GM12878 (cell line): Measurements from ENCODE around the gene UNC13A. TPM values are rescaled to one million over a fixed set of nuclear protein-coding genes. Genes with fewer than 3 reads are reported as not detected.

Source experiments
- ATAC-seq: fragments of 200-7000 bp; cut with Tn5 transposase; 3 replicates; pipeline ENCODE4 v1.9.1; 2020; ENCODE audit warnings: mild to moderate bottlenecking, moderate library complexity
- BruUV-seq: library from RNA; stranded (reverse); fragments of 400-500 nt; replicated peaks from 2 replicates; lab custom pipeline; 2021; lab: Mats Ljungman, UMichigan
- CTCF ChIA-PET: fragments of 300-600 bp; sonication (Branson Sonifier 250); formaldehyde crosslinking; extraction: SDS; loops from one replicate; lab custom pipeline; 2021; ENCODE audit warnings: inconsistent platforms; lab: Yijun Ruan, JAX
- POLR2A ChIA-PET: fragments of 350-600 bp; formaldehyde crosslinking; extraction: SDS; loops from one replicate; lab custom pipeline; 2021; ENCODE audit warnings: inconsistent platforms; lab: Charles Lee
- RAD21 ChIA-PET: fragments of 300-600 bp; sonication (Branson Sonifier 250); formaldehyde crosslinking; loops from one replicate; lab custom pipeline; 2023; ENCODE audit warnings: antibody characterized with exemption; ENCODE audit not compliant: unreplicated experiment; lab: Charles Lee
- SMC1A ChIA-PET: fragments of 300-600 bp; sonication (Branson Sonifier 250); formaldehyde crosslinking; loops from one replicate; lab custom pipeline; 2023; ENCODE audit not compliant: unreplicated experiment, uncharacterized antibody; lab: Charles Lee
- DNase-seq: peaks from one replicate; pipeline ENCODE4 v3.0.0-alpha.2; 2011; ENCODE audit warnings: low read depth, low spot score
- FAIRE-seq: peaks from 3 replicates; lab custom pipeline; 2011; peaks lifted over from hg19 to GRCh38; lab: Jason Lieb, UNC
- H2AFZ ChIP-seq: 2 replicates; pipeline ENCODE4 v1.6.0; 2011; ENCODE audit warnings: low read depth, low read length, control low read depth; ENCODE audit not compliant: control insufficient read depth
- H3K27ac ChIP-seq: 2 replicates; pipeline ENCODE4 v1.5.1; 2011; ENCODE audit warnings: control low read depth; ENCODE audit not compliant: control insufficient read depth, insufficient read depth
- H3K27me3 ChIP-seq, 2 experiments: replicated peaks in 1 of 2; 2 replicates each; pipeline versions ENCODE4 v1.6.0 to v1.6.1; 2011; ENCODE audit warnings: low read length in 1 of 2; ENCODE audit not compliant: control insufficient read depth in 2 of 2, insufficient read depth in 2 of 2
- H3K36me3 ChIP-seq, 2 experiments: 2 replicates each; pipeline ENCODE4 v1.5.1; 2011; ENCODE audit warnings: low read length in 1 of 2; ENCODE audit not compliant: control insufficient read depth in 2 of 2, insufficient read depth in 2 of 2
- H3K4me1 ChIP-seq: 2 replicates; pipeline ENCODE4 v1.6.1; 2011; ENCODE audit warnings: mild to moderate bottlenecking, low read length, moderate library complexity, mixed read lengths; ENCODE audit not compliant: control insufficient read depth, insufficient read depth
- H3K4me2 ChIP-seq: 2 replicates; pipeline ENCODE4 v1.6.0; 2011; ENCODE audit warnings: control low read depth; ENCODE audit not compliant: control insufficient read depth, insufficient read depth
- H3K4me3 ChIP-seq: fragments of 200-600 bp; sonication (generic); 2 replicates; pipeline ENCODE4 v1.5.1; 2016
- H3K79me2 ChIP-seq: 2 replicates; pipeline ENCODE4 v1.6.0; 2011; ENCODE audit warnings: low read length; ENCODE audit not compliant: control insufficient read depth, insufficient read depth
- H3K9ac ChIP-seq: 2 replicates; pipeline ENCODE4 v1.8.0; 2011; ENCODE audit warnings: low read length, control low read depth, mixed read lengths; ENCODE audit not compliant: control insufficient read depth, insufficient read depth
- H3K9me3 ChIP-seq: replicated peaks from 3 replicates; pipeline ENCODE4 v1.5.1; 2011; ENCODE audit warnings: mild to moderate bottlenecking, low read length; ENCODE audit not compliant: control insufficient read depth, insufficient read depth
- H4K20me1 ChIP-seq: 2 replicates; pipeline ENCODE4 v1.6.0; 2011; ENCODE audit not compliant: control insufficient read depth, insufficient read depth
- EGR1 ChIP-seq, 2 experiments: IDR thresholded peaks; 1 replicate in 1 of 2; 2 replicates in 1 of 2; pipeline ENCODE4 v1.6.1; 2011 to 2012; ENCODE audit warnings: low read depth in 2 of 2, low read length in 2 of 2, borderline replicate concordance in 1 of 2, mild to moderate bottlenecking in 1 of 2, moderate library complexity in 1 of 2
- ELK1 ChIP-seq: IDR thresholded peaks from 2 replicates; pipeline ENCODE4 v1.6.1; 2012; ENCODE audit warnings: low read depth, low read length, improper control_type of control experiment
- EP300 ChIP-seq, 2 experiments: fragments of 150-350 bp in 1 of 2; IDR thresholded peaks; 2 replicates each; pipeline ENCODE4 v1.6.1; 2011 to 2012; ENCODE audit warnings: low read depth in 2 of 2, low read length in 2 of 2, borderline replicate concordance in 1 of 2, improper control_type of control experiment in 1 of 2, inconsistent platforms in 1 of 2; ENCODE audit not compliant: control insufficient read depth in 1 of 2
- EZH2 ChIP-seq: IDR thresholded peaks from 2 replicates; pipeline ENCODE4 v1.6.1; 2012; ENCODE audit warnings: low read depth, mild to moderate bottlenecking, control low read depth, inconsistent platforms, low read length, borderline replicate concordance; ENCODE audit not compliant: control insufficient read depth
- HDAC2 ChIP-seq: fragments of 200-600 bp; sonication (generic); IDR thresholded peaks from 2 replicates; pipeline ENCODE4 v1.6.1; 2017
- HDGF ChIP-seq: fragments of 450-650 bp; IDR thresholded peaks from 2 replicates; pipeline ENCODE4 v1.6.1; 2016; ENCODE audit warnings: antibody characterized with exemption
- MEF2B ChIP-seq: fragments of 450-650 bp; IDR thresholded peaks from 2 replicates; pipeline ENCODE4 v1.6.1; 2018; ENCODE audit warnings: mild to moderate bottlenecking, moderate library complexity; ENCODE audit not compliant: partially characterized antibody, poor library complexity, severe bottlenecking
- SKIL ChIP-seq: fragments of 450-650 bp; IDR thresholded peaks from 2 replicates; pipeline ENCODE4 v1.6.1; 2017; ENCODE audit warnings: mild to moderate bottlenecking, low read depth, inconsistent platforms; ENCODE audit not compliant: poor library complexity, severe bottlenecking
- SMAD5 ChIP-seq: IDR thresholded peaks from 2 replicates; pipeline ENCODE4 v1.6.1; 2016; ENCODE audit warnings: antibody characterized with exemption, low read depth
- SPI1 ChIP-seq: IDR thresholded peaks from 2 replicates; pipeline ENCODE4 v1.6.1; 2011; ENCODE audit warnings: low read depth, mild to moderate bottlenecking, low read length, moderate library complexity, borderline replicate concordance; ENCODE audit not compliant: insufficient read depth
- SREBF2 ChIP-seq: IDR thresholded peaks from 2 replicates; pipeline ENCODE4 v1.6.1; 2012; ENCODE audit warnings: mild to moderate bottlenecking, low read length
- SUPT20H ChIP-seq: IDR thresholded peaks from 2 replicates; pipeline ENCODE4 v1.6.1; 2011; ENCODE audit warnings: low read depth, mild to moderate bottlenecking, low read length, moderate library complexity, borderline replicate concordance; ENCODE audit not compliant: control insufficient read depth
- YBX1 ChIP-seq: fragments of 450-650 bp; IDR thresholded peaks from 2 replicates; pipeline ENCODE4 v1.6.1; 2016; ENCODE audit warnings: antibody characterized with exemption
- ZNF687 ChIP-seq: fragments of 450-650 bp; IDR thresholded peaks from 2 replicates; pipeline ENCODE4 v1.6.1; 2017; ENCODE audit warnings: mild to moderate bottlenecking, moderate library complexity
- WGBS: methylation state at CpG from one replicate; pipeline ENCODE4 v1.1.6; 2016; ENCODE audit warnings: low lambda C conversion rate; ENCODE audit not compliant: insufficient replicate concordance, insufficient coverage; ENCODE audit errors: missing lambda C conversion rate; 5-methylcytosine and 5-hydroxymethylcytosine counted together
- in situ Hi-C: fragments of 300-500 bp; cut with MboI; formaldehyde crosslinking; loops from 9 replicates; pipeline ENCODE4 v1.14.3; 2018; ENCODE audit warnings: mixed read lengths
- intact Hi-C: fragments of 100-400 bp; cut with micrococcal nuclease; formaldehyde crosslinking; loops from one replicate; pipeline ENCODE4 v1.14.2; 2022; ENCODE audit not compliant: unreplicated experiment
- polyA plus RNA-seq, 11 experiments: library from polyadenylated mRNA; depleted of rRNA in 4 of 11; unstranded in 6 of 11; stranded (reverse) in 5 of 11; fragments of >200 nt; fragmentation: Nextera tagmentation in 4 of 11; fragmentation: Illumina TruSeq in 1 of 11; extraction: Ambion mirVana in 4 of 11; extraction: Trizol in 1 of 11; gene quantifications; 1 replicate in 1 of 11; 2 replicates in 10 of 11; pipeline versions ENCODE4 v1.2.1 to v1.2.3, GENCODE V29; 2011 to 2016; ENCODE audit warnings: inconsistent platforms in 2 of 11, missing spikeins in 2 of 11, low read depth in 1 of 11
- total RNA-seq, 4 experiments: library from RNA; depleted of rRNA in 3 of 4; stranded (reverse); fragments of >200 nt in 3 of 4; fragmentation: Illumina TruSeq in 1 of 4; extraction: Trizol in 1 of 4; gene quantifications; 2 replicates each; pipeline versions ENCODE4 v1.2.1 to v1.2.3, GENCODE V29; 2013 to 2021

The UNC13A gene
- total and polyA plus RNA-seq, 10 of the 15 experiments (the other 5 are each of a cell fraction or from before 2014, with no cell fraction given) = under 0.01 to 0.23 (median 0.13) TPM; not detected in 1

GRCh38 chr19:17557466-17557865 lies 130.7 kb downstream of the UNC13A start (continued):
- TF ChIP-seq ZNF687 (no peak), EZH2 (no peak)

- ChIA-PET POLR2A (interaction anchor here (0.5 to 2.0 kb wide), 3 partner anchors 29 to 45 kb away, joined by 3 to 5 read pairs (median 4); partner anchors contain the start of gene PGLS), SMC1A (interaction anchor here (0.6 to 1.8 kb wide), 7 partner anchors 13 to 81 kb away, joined by 3 to 6 read pairs (median 3); partner anchors contain the start of gene PGLS), RAD21 (interaction anchor here (0.8 to 0.9 kb wide), 3 partner anchors 46 to 116 kb away, joined by 3 to 6 read pairs (median 3); partner anchors contain the start of gene PGLS), CTCF (interaction anchor here (0.6 to 3.5 kb wide), 9 partner anchors 11 to 398 kb away, joined by 3 to 21 read pairs (median 4); partner anchors contain the start of gene PGLS)
- 0 out of 2 replicates have a peak overlapping the region, but pooled peaks have one; percentile 92 for H3K9ac ChIP-seq
- intact Hi-C loops (loop anchor here (5.0 kb wide), 1 partner anchor 45 kb away; the partner anchor contains the start of gene PGLS), in situ Hi-C loops (no loop called here)
- no peak for DNase-seq
- ATAC-seq = no peak
- H3K79me2 ChIP-seq = peaks cover 16% of the 10 kb centered on the region
- 0 out of 2 replicates have a peak, but pooled peaks cover 4% of the 10 kb centered on the region for H3K4me1 ChIP-seq
- TSS peak; percentile 79 for BruUV-seq
- peak overlapping the region; percentile 61 for H3K4me2 ChIP-seq
- peak overlapping the region; percentile 88 for H3K4me3 ChIP-seq
- H3K9me3 ChIP-seq = no peaks in the 10 kb centered on the region
- WGBS = 83% methylated on average over 7 of the region's 7 CpGs
- no peak overlapping the region for H3K27ac ChIP-seq
- H4K20me1 ChIP-seq = no peaks in the 10 kb centered on the region
- FAIRE-seq = no peak
- no peaks in the 10 kb centered on the region for H3K27me3 ChIP-seq
- no peak overlapping the region for H2AFZ ChIP-seq
- H3K36me3 ChIP-seq = peaks cover 6 to 7% of the 10 kb centered on the region in 2 experiments; a peak in 3 of 4 replicates
- TF ChIP-seq YBX1 = no peak
- TF ChIP-seq SMAD5 = no peak
- no peak for TF ChIP-seq SKIL
- TF ChIP-seq EP300 (IDR thresholded peaks at IDR 0.05; ENCODE audit: borderline replicate concordance in 1 of 2, control insufficient read depth in 1 of 2, low read depth in 2 of 2, low read length in 2 of 2) = no peak
- TF ChIP-seq SUPT20H = no peak
- TF ChIP-seq HDAC2 = no peak
- no peak for TF ChIP-seq HDGF
- no peak for TF ChIP-seq SPI1
- no peak for TF ChIP-seq ELK1
- TF ChIP-seq EGR1 (IDR thresholded peaks at IDR 0.05; ENCODE audit: borderline replicate concordance in 1 of 2, low read depth in 2 of 2, low read length in 2 of 2) = no peak
- no peak for TF ChIP-seq MEF2B
- no peak for TF ChIP-seq SREBF2
Measured at GRCh38 chr19:17556995-17557394, 131.2 kb downstream of the UNC13A start.
